Trophoblast cell (in vitro differentiated cells and primary cell): ENCODE data around the gene XCL2.

ENCODE experiments used
- DNase-seq, 2 donors: peaks; one replicate each; pipeline ENCODE4 v3.0.0-alpha.2; 2016
- H2AFZ ChIP-seq: 2 replicates; pipeline ENCODE4 v1.6.1; 2013; ENCODE audit warnings: low read length, moderate library complexity, mild to moderate bottlenecking; ENCODE audit not compliant: insufficient read depth, poor library complexity
- H2AK5ac ChIP-seq: 2 replicates; pipeline ENCODE4 v1.6.1; 2013; ENCODE audit warnings: mild to moderate bottlenecking, low read length
- H2BK120ac ChIP-seq: 2 replicates; pipeline ENCODE4 v1.6.1; 2013; ENCODE audit warnings: low read length, mild to moderate bottlenecking, moderate library complexity; ENCODE audit not compliant: insufficient read depth, poor library complexity
- H2BK12ac ChIP-seq: 2 replicates; pipeline ENCODE4 v1.6.1; 2013; ENCODE audit warnings: mild to moderate bottlenecking, low read length, moderate library complexity
- H2BK5ac ChIP-seq: 2 replicates; pipeline ENCODE4 v1.6.1; 2013; ENCODE audit warnings: low read length, low read depth, moderate library complexity, mild to moderate bottlenecking; ENCODE audit not compliant: poor library complexity
- H3K14ac ChIP-seq: 2 replicates; pipeline ENCODE4 v1.6.1; 2013; ENCODE audit warnings: mild to moderate bottlenecking, low read length
- H3K18ac ChIP-seq: 2 replicates; pipeline ENCODE4 v1.6.1; 2013; ENCODE audit warnings: mild to moderate bottlenecking, low read length
- H3K23ac ChIP-seq: 2 replicates; pipeline ENCODE4 v1.6.1; 2013; ENCODE audit warnings: low read length
- H3K27ac ChIP-seq: 2 replicates; pipeline ENCODE4 v1.5.1; 2013; ENCODE audit warnings: low read depth, mild to moderate bottlenecking, inconsistent platforms, low read length, moderate library complexity
- H3K27me3 ChIP-seq: 2 replicates; pipeline ENCODE4 v1.6.1; 2013; ENCODE audit warnings: inconsistent platforms, mild to moderate bottlenecking, low read length, moderate library complexity; ENCODE audit not compliant: insufficient read depth
- H3K36me3 ChIP-seq, 2 experiments: 1 replicate in 1 of 2; 2 replicates in 1 of 2; pipeline ENCODE4 v1.6.1; 2013; ENCODE audit warnings: low read length in 2 of 2, mild to moderate bottlenecking in 2 of 2, moderate library complexity in 1 of 2; ENCODE audit not compliant: insufficient read depth in 2 of 2, control insufficient read depth in 1 of 2
- H3K4ac ChIP-seq: 2 replicates; pipeline ENCODE4 v1.6.1; 2013; ENCODE audit warnings: low read depth, mild to moderate bottlenecking, low read length, moderate library complexity
- H3K4me1 ChIP-seq, 2 experiments: 1 replicate in 1 of 2; 2 replicates in 1 of 2; pipeline ENCODE4 v1.6.1; 2013; ENCODE audit warnings: low read length in 2 of 2, mild to moderate bottlenecking in 2 of 2, moderate library complexity in 1 of 2; ENCODE audit not compliant: insufficient read depth in 2 of 2, control insufficient read depth in 1 of 2
- H3K4me2 ChIP-seq: 2 replicates; pipeline ENCODE4 v1.6.1; 2013; ENCODE audit warnings: inconsistent platforms, mild to moderate bottlenecking, low read length, moderate library complexity
- H3K4me3 ChIP-seq: 2 replicates; pipeline ENCODE4 v1.5.1; 2013; ENCODE audit warnings: mild to moderate bottlenecking, low read depth, low read length, inconsistent platforms
- H3K79me1 ChIP-seq: one replicate; pipeline ENCODE4 v1.6.1; 2013; ENCODE audit warnings: low read length
- H3K79me2 ChIP-seq: 2 replicates; pipeline ENCODE4 v1.6.1; 2013; ENCODE audit warnings: low read length, mild to moderate bottlenecking; ENCODE audit not compliant: control insufficient read depth, insufficient read depth, poor library complexity
- H3K9ac ChIP-seq: 2 replicates; pipeline ENCODE4 v1.6.1; 2013; ENCODE audit warnings: mild to moderate bottlenecking, low read length
- H3K9me3 ChIP-seq: 2 replicates; pipeline ENCODE4 v1.6.1; 2013; ENCODE audit warnings: low read depth, mild to moderate bottlenecking, control low read depth, inconsistent platforms, low read length; ENCODE audit not compliant: insufficient read depth
- H4K12ac ChIP-seq: 2 replicates; pipeline ENCODE4 v1.6.1; 2013; ENCODE audit warnings: low read depth, mild to moderate bottlenecking, low read length, moderate library complexity
- H4K8ac ChIP-seq: 2 replicates; pipeline ENCODE4 v1.6.1; 2013; ENCODE audit warnings: low read depth, mild to moderate bottlenecking, low read length, moderate library complexity
- H4K91ac ChIP-seq: one replicate; pipeline ENCODE4 v1.6.1; 2013; ENCODE audit warnings: low read depth, mild to moderate bottlenecking, low read length, moderate library complexity
- WGBS: extraction: QIAGEN DNeasy Blood & Tissue Kit; methylation state at CpG from one replicate; pipeline ENCODE4 v1.1.7; 2013; ENCODE audit warnings: missing lambda C conversion rate; ENCODE audit not compliant: insufficient read length, insufficient coverage; ENCODE audit errors: extremely low coverage; 5-methylcytosine and 5-hydroxymethylcytosine counted together

XCL2 gene

GRCh38 chr1:168518201-168518689 is 25.6 kb downstream of the XCL2 start:
- peaks cover 2% of the 10 kb centered on the region for H3K79me1 ChIP-seq
- H4K12ac ChIP-seq = no peak overlapping the region
- H3K27ac ChIP-seq = no peak overlapping the region
- H3K36me3 ChIP-seq = no peaks in the 10 kb centered on the region
- no peaks in the 10 kb centered on the region for H3K79me2 ChIP-seq
- H3K4ac ChIP-seq = no peak overlapping the region
- H4K91ac ChIP-seq = no peak overlapping the region
- WGBS = no CpG with 5 or more reads among the region's 4 CpGs
- peaks cover 1% of the 10 kb centered on the region for H3K9me3 ChIP-seq
- H3K4me1 ChIP-seq = peaks cover 9 to 10% of the 10 kb centered on the region in 2 experiments
- H3K27me3 ChIP-seq = no peaks in the 10 kb centered on the region
- H2BK5ac ChIP-seq = no peak overlapping the region
- H4K8ac ChIP-seq = no peak overlapping the region
- no peak overlapping the region for H3K18ac ChIP-seq
- no peak overlapping the region for H3K14ac ChIP-seq
- no peak overlapping the region for H3K4me3 ChIP-seq
- no peak overlapping the region for H3K23ac ChIP-seq
- no peak overlapping the region for H2AFZ ChIP-seq
- no peak for DNase-seq
- H2AK5ac ChIP-seq = no peak overlapping the region
- no peak overlapping the region for H3K9ac ChIP-seq
- H2BK120ac ChIP-seq = no peak overlapping the region
- no peak overlapping the region for H3K4me2 ChIP-seq
- H2BK12ac ChIP-seq = no peak overlapping the region

- H3K4me2 ChIP-seq = no peak overlapping the region
- no peak overlapping the region for H4K8ac ChIP-seq
- H3K23ac ChIP-seq = no peak overlapping the region
- H3K79me2 ChIP-seq = no peaks in the 10 kb centered on the region
- H3K9me3 ChIP-seq = peaks cover 1% of the 10 kb centered on the region
- no peak overlapping the region for H3K4ac ChIP-seq
- H3K4me3 ChIP-seq = no peak overlapping the region
- WGBS = no CpG with 5 or more reads among the region's 2 CpGs
- H3K79me1 ChIP-seq = peaks cover 2% of the 10 kb centered on the region
- H3K27me3 ChIP-seq = no peaks in the 10 kb centered on the region
- H3K27ac ChIP-seq = no peak overlapping the region
- H2BK5ac ChIP-seq = no peak overlapping the region
- no peak overlapping the region for H4K12ac ChIP-seq
- H3K36me3 ChIP-seq = no peaks in the 10 kb centered on the region
- no peak overlapping the region for H2BK12ac ChIP-seq
- no peak overlapping the region for H3K9ac ChIP-seq
- H2AK5ac ChIP-seq = no peak overlapping the region
- no peak overlapping the region for H2AFZ ChIP-seq
- no peak overlapping the region for H4K91ac ChIP-seq
- no peak overlapping the region for H3K14ac ChIP-seq
- H3K4me1 ChIP-seq = peaks cover 12 to 15% of the 10 kb centered on the region in 2 experiments
- no peak overlapping the region for H2BK120ac ChIP-seq
- no peak overlapping the region for H3K18ac ChIP-seq
- no peak for DNase-seq
These were observed 29.3 kb downstream of the XCL2 start for GRCh38 chr1:168514455-168514854.

- Histone ChIP-seq H3K9ac (peak overlapping the region; percentile 9), H2BK120ac (no peak overlapping the region), H2AFZ (no peak overlapping the region), H3K79me1 (peaks cover 2% of the 10 kb centered on the region), H2BK12ac (peak overlapping the region; percentile 79), H3K4me2 (no peak overlapping the region), H3K36me3 (no peaks in the 10 kb centered on the region), H3K4ac (no peak overlapping the region), H3K23ac (no peak overlapping the region), H2AK5ac (peak overlapping the region; percentile 31), H3K18ac (no peak overlapping the region), H3K14ac (peak overlapping the region; percentile 29), H2BK5ac (peak overlapping the region; percentile 1), H3K9me3 (peaks cover 1% of the 10 kb centered on the region), H3K79me2 (no peaks in the 10 kb centered on the region), H3K27ac (peak overlapping the region; percentile 40), H4K91ac (peak overlapping the region; percentile 64), H3K4me3 (no peak overlapping the region), H4K8ac (no peak overlapping the region), H3K4me1 (peaks cover 12 to 15% of the 10 kb centered on the region in 2 experiments), H4K12ac (no peak overlapping the region), H3K27me3 (no peaks in the 10 kb centered on the region)
- no peak for DNase-seq
- WGBS = no CpG with 5 or more reads among the region's 9 CpGs
These were observed 30.0 kb downstream of the XCL2 start for GRCh38 chr1:168513656-168514404.

- no CpG with 5 or more reads among the region's 13 CpGs for WGBS
These were observed 30.8 kb downstream of the XCL2 start for GRCh38 chr1:168512864-168513595.

More at GRCh38 chr1:168512864-168513595, 30.8 kb downstream of the XCL2 start:
- Histone ChIP-seq H4K91ac (no peak overlapping the region), H4K12ac (no peak overlapping the region), H3K27ac (peak overlapping the region; percentile 40), H2BK12ac (no peak overlapping the region), H2BK5ac (no peak overlapping the region), H3K14ac (no peak overlapping the region), H2AK5ac (no peak overlapping the region), H3K18ac (no peak overlapping the region), H2AFZ (no peak overlapping the region), H3K36me3 (no peaks in the 10 kb centered on the region), H3K9me3 (peaks cover 1% of the 10 kb centered on the region), H3K27me3 (no peaks in the 10 kb centered on the region), H3K79me2 (no peaks in the 10 kb centered on the region), H2BK120ac (no peak overlapping the region), H3K23ac (no peak overlapping the region), H3K4me1 (peaks cover 12 to 15% of the 10 kb centered on the region in 2 experiments), H3K4ac (no peak overlapping the region), H4K8ac (no peak overlapping the region), H3K9ac (no peak overlapping the region), H3K4me3 (no peak overlapping the region), H3K4me2 (no peak overlapping the region), H3K79me1 (peaks cover 2% of the 10 kb centered on the region)
- no peak for DNase-seq
